Measurements from ENCODE around the gene EFNA5.

- no peak for TF ChIP-seq CTCF (tag by site-specific recombination; IDR thresholded peaks at IDR 0.05)
- TF ChIP-seq ZNF76 (tag by site-specific recombination; IDR thresholded peaks at IDR 0.05; ENCODE audit: borderline replicate concordance, low read depth), result no peak
- no peak for TF ChIP-seq TRIM28 (IDR thresholded peaks at IDR 0.05; ENCODE audit: borderline replicate concordance, low read length)
- no peak for TF ChIP-seq KLF7 (tag by site-specific recombination; IDR thresholded peaks at IDR 0.05; ENCODE audit: borderline replicate concordance)
- no peak for TF ChIP-seq ZNF175 (tag by site-specific recombination; IDR thresholded peaks at IDR 0.05)
- TF ChIP-seq ZNF311 (tag by site-specific recombination; IDR thresholded peaks at IDR 0.05; ENCODE audit: borderline replicate concordance), result no peak
- TF ChIP-seq ZNF561 (tag by site-specific recombination; IDR thresholded peaks at IDR 0.05; ENCODE audit: borderline replicate concordance), result no peak
- no peak for TF ChIP-seq YY1 (tag by site-specific recombination; IDR thresholded peaks at IDR 0.05)
- TF ChIP-seq REST (tag by site-specific recombination; IDR thresholded peaks at IDR 0.05), result no peak
- no peak for TF ChIP-seq ZNF843 (tag by site-specific recombination; IDR thresholded peaks at IDR 0.05)
- TF ChIP-seq ZNF513 (tag by site-specific recombination; IDR thresholded peaks at IDR 0.05), result no peak
- TF ChIP-seq ZNF335 (tag by site-specific recombination; conservative IDR thresholded peaks at IDR 0.05), result no peak
- TF ChIP-seq ZNF473 (tag by site-specific recombination; IDR thresholded peaks at IDR 0.05), result no peak
Observed at GRCh38 chr5:107602896-107603295, 67.8 kb downstream of the EFNA5 start.

Data from HEK293 (cell line).